Superior temporal gyrus (tissue), 1 donor: ENCODE data around the gene C10orf90.
"Not testable (repeated sequence)": the region's sequence is repeated elsewhere in the genome, so short reads cannot be mapped to it uniquely, and the experiment has no call there.

Experiments used
- DNase-seq: peaks from one replicate; pipeline ENCODE4 v3.0.0-alpha.2; 2016; ENCODE audit errors: extremely low spot score

The C10orf90 gene

DNA sequence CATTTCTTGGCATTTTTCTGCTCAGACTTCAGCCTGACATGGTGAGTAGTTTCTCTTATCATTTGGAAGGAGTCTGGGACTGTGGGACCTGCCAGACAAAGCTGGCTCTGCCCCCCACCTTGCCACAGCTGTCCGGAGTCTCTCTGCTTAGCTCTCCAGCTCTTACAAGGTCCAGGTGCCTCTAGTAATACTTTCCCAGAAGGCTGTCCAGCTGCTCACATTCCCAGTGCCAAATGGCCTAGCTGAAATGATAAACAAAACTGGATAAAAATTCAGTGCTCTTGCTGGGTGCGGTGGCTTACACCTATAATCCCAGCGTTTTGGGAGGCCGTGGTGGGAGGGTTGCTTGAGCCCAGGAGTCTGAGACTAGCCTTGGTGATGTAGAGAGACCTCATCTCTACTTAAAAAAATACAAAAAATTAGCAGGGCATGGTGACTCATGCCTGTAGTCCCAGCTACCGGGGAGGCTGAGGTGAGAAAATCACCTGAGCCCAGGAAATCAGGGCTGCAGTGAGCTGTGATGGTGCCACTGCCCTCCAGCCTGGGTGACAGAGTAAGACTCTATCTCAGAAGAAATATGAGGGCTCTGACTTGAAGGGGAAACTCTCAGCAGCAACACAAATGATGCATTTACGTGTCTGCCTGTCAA, 86.8 kb downstream of the C10orf90 start:
- DNase-seq = no peak

GRCh38 chr10:126581648-126582046, 88.8 kb downstream of the C10orf90 start:
- DNase-seq = no peak

DNA sequence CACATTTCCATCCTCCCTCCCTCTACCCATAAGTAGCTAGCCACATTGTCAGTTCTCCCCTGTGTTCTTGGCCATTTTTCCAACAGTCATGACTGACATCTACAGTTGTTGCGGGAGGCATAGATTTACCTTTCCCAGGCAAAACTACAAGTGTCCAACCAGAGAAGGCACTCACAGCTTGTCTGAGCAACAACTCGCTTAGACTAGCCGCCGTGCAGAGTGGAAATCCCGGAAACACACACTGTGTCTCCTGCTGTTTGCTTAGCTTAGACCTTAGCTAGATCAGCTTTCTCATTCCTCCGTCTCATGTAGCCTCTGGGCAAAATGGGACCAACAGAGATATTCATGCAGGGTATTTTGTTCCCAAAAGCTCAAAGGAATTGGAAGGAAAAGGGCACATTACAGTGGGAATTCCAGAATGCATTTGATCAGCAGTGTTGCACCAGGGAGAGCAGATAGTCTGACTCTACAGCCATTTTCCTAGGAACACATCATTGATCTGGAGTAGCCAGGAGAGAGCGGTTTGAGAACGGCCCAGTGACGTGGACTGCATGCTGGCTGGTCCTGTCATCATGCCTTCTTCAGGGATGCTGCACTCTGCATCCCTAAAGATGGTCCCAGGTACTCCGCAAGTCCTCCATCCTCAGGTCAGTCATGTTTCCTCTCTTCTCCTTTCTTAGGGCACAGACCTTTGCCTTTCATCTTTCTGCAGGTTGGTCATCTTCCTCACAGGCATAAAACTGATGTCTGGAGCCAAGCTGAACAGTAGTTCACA, 89.4 kb downstream of the C10orf90 start:
- no peak for DNase-seq

- DNase-seq = no peak
Measured at GRCh38 chr10:126576336-126576735, 94.2 kb downstream of the C10orf90 start.

DNA sequence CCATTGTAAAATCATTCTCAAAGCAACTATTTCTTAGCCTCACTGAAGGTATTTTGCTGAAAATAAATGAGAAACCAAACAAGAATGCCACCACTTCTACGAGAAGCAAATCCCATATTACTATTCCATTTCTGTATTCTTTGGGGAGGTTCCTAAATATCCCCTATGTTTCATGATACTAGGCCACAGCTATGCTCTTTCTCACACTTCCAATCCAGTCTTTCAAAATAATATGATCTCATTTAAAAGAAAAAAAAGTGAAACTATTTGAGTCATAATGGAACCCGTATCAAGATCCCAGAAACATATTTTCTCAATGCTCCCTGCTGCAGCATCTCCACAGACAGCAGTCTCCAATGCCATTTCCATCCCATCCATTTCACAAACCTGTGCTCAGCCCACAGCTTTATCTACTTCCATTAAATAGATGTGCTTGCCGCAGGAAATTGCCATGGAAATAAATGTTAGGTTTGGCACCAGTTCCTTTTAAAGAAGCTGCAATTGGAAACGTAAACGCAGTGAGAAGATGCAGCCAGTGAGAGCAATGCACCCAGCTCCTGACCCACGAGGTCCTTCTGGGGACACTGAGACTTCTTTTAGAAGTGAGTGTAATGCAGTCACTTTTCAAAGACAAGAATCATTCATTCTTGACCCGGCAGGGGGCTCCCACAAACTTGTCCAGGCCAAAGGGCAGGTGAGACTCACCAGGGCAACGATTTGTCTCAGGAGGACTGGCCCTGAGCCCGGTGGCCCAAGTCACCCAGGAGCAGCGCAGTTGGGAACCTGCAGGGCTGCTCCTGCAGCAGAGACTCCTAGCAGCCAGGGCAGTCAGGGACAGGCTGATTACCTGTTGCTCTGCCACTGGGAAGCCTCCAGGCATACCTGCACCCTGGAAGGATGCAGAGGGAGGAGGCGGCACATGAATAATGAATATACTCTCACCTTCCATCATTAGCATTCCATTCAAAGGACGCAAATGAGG, 99.6 kb downstream of the C10orf90 start:
- no peak for DNase-seq

GRCh38 chr10:126570245-126570570, 100.3 kb downstream of the C10orf90 start:
- DNase-seq = no peak

- DNase-seq = peak; percentile 40
Measured at GRCh38 chr10:126569513-126570244, 100.8 kb downstream of the C10orf90 start.

DNA sequence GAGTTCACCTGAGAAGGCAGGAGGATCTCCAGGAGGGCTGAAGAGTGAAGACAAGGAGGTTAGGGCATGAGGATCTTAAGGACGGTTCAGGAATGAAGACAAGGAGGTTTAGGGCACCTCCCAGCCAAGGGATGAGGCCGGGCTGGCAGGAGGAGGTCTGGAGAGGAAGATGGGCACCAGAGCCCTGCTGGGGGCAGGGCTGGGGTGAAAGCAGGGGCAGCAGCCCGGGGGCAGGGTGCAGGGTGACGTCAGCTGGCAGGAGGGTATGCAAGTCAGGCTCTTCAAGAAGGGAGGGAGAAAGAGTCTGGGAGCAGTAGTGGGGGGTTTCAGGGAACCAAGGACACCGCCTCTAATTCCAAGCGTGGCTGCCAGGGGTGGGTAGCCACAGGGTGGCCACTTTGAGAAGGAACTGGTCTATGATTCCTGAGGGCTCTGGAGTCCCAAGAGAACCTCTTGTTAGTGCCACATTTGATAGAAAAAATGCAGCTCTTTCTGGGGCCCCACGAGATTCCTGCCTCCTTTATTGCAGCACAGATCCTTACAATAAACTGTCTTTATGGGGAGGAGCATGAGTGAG, 101.6 kb downstream of the C10orf90 start:
- no peak for DNase-seq

DNA sequence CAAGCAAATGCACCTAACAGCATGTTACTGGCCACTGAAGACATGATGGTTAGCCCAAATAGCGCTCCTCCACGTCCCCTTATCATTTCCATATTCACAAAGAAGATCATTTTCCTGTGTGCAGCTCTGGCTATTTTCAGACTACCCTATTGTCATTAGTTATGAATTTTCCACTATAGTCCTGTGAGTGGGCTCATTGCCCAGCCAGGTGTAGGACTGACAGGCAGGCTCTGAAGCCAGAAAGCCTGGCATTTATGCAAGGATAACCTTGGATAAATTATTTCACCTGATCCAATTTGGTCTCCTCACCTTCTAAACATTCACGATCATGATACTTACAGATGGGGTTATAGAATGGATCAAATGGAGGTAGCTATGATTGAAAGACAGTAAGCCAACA, 104.6 kb downstream of the C10orf90 start:
- DNase-seq = no peak

- peak; percentile 41 for DNase-seq
Measured at GRCh38 chr10:126565441-126565840, 105.1 kb downstream of the C10orf90 start.

DNA sequence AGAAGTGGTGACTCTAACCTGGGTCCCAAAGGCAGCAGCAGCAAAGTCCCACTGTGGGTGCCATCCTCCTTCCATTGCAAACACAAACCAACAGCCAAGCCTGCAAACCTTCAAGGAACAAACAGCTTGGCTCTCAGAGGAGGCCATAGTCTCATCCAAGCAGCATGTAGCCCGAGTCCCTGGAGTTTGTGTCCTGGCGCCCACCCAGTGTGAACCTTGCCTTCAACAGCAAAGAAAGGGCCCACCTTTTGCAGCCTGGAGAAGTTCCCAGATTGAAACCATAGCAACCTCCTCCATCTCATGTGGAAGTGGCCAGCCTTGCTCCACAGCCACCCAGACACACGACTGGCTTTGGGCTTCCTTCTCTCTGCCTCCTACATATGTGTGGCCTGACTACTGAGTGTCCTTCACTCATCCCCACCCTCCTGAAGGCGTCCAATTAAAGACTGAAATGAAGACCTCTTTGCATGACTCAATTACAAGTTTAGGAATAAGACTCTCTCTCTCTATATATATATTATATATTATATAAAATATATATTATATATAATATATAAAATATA, 106.1 kb downstream of the C10orf90 start:
- no peak for DNase-seq

DNA sequence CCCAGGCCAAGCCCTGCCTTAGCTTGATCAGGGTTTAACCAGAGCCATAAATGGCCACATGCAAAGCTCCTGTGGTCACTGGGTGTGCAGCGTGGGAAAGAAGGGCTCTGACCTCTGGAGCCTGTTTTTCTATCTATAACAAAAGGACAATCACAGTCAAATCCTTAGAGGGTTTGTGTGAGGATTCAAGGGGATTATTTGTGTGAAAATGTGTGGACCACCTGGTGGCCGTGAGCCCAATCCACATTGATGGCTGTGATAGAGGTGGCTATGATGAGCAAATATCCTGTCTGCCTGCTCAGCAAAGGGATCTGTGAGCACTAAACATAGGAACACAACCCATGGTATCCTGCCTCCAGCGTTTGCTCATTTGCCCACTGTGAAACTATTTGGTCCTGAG, 107.1 kb downstream of the C10orf90 start:
- no peak for DNase-seq

DNA sequence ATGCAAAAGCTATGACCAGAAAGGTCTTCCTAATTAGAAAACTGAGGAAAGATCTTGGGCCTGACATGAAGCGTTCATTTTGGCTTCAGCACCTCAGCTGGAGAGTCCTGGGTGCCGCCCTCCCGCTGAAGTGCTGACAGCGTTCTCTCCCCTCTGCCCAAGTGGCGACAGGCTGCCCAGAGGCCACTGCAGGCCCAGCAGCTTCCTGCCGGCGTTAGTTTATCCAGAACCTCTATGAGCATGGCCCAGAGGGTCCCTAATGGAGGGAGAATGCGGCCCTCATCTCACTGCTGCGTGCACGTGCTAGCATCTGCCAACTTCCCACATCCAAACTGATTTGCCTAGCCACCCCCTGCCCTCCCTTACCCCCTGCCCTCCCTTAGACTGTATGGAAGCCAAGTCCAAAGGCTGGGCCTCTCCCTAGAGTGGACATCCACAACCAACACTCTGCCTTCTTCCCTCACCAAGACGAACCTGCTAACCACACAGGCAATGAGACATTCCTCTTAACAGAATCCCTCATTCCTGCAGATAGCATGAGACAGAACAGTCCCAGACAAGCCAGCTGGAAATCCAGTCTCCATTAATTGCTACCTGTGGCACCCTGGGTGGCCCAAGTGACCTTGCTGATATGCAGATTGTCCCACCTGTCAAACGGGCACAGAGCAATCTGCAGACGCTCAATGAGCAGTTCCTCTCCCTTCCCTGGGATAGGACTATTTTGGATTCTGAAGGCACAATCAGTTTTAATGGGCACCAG, 108.4 kb downstream of the C10orf90 start:
- DNase-seq = peak; percentile 27

GRCh38 chr10:126561294-126561920, 109.1 kb downstream of the C10orf90 start:
- peak; percentile 94 for DNase-seq

DNA sequence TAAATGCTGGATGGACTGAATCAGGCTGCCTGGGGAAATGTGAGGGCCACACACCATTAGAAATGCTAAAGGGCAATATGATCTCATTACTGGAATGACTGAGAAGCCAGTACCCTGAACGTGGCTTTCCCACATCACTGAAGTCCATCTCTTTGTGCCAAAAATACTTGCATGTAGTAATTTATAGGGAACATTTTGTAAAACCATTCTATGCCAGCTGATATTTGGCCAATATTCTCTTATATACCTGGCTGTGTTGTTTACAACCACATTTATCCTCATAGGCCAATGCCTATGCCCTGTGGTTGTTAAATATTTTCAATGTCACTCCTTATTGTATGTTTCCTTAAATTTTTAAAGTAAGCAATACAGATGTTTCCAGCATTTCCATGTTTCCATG, 111.6 kb downstream of the C10orf90 start:
- DNase-seq = no peak

DNA sequence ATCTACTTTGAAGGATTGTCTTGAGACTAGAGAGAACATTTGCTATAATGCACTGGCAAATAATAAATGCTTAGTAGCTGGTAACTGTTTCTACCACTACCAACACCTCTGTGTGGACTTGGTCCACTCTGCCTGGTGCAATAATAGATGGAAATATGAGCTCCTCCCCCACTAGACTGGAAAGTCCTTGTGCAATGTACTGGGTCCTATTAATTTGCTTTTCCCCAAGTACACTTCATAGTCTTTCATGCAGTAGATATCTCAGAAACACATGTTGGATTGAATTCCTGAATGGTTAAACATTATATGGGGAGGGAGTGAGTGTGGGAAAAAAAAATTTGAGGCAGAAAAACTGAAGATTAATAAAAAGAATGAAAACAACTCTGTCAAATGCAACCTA, 119.3 kb downstream of the C10orf90 start:
- no peak for DNase-seq

- DNase-seq = not testable (repeated sequence)
Measured at GRCh38 chr10:126550586-126550985, 119.9 kb downstream of the C10orf90 start.

- DNase-seq = no peak
Measured at GRCh38 chr10:126549344-126549743, 121.1 kb downstream of the C10orf90 start.

DNA sequence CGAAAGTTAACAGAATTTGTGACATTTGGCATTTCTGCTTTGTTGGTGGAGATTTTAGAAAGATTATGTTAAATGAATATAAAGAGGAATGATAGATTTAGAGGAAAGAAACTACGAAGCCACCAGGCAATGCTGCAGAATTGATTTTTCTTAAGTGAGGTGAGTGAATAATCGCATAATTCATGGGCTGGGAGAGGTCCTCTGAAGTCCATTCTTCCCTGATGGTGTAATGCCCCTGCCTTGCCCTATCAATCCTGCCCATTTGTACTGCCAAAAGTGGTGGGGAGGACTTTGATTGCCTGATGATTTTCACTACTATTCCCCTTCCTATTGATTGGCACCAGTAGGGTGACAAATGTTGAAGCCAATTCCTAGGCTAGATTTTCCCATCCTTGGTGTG, 125.9 kb downstream of the C10orf90 start:
- DNase-seq = no peak
